Measurements from ENCODE around the gene OTOR.

OTOR gene

DNA sequence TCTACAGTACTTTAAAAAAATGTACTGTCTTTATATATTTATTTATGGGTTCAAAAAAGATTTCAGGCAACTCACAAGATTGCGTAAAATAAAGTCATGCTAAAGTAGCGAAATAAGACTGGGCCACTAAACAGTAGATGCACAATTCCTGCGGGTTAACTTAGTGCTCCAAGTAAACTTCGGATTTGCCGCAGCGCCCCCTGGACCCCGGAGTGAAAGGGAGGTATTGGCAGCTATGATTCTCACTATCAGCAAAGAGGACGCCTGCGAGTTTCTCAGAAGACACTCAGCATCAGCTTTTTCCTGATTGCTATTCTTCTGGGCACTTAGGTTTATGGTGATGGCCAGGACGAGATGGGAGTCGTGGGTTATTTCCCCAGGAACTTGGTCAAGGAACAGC, 1.4 kb downstream of the OTOR start:
- no peak for DNase-seq (ENCODE audit: low spot score)

- DNase-seq (ENCODE audit: low spot score) = no peak
Observed at GRCh38 chr20:16752082-16752481, 3.9 kb downstream of the OTOR start.

DNA sequence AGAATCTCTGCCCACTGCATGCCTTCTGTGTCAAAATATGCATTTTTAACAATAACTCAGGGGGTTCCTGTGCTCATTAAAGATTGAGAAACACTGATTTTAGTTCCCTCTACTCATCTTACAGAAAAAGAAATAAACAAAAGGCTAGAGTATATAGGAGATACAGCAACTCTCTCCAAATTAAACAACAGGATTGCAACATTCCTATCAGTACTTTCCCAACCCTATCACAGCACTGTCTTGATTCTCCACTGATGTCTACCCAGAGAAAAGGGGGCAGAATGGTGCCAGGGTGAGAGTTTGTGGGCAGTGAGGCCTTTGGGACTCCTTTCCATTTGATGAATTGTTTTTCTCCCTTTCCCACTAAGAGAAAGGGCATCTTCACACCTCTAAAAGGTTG, 4.7 kb downstream of the OTOR start:
- DNase-seq (ENCODE audit: low spot score) = no peak

DNA sequence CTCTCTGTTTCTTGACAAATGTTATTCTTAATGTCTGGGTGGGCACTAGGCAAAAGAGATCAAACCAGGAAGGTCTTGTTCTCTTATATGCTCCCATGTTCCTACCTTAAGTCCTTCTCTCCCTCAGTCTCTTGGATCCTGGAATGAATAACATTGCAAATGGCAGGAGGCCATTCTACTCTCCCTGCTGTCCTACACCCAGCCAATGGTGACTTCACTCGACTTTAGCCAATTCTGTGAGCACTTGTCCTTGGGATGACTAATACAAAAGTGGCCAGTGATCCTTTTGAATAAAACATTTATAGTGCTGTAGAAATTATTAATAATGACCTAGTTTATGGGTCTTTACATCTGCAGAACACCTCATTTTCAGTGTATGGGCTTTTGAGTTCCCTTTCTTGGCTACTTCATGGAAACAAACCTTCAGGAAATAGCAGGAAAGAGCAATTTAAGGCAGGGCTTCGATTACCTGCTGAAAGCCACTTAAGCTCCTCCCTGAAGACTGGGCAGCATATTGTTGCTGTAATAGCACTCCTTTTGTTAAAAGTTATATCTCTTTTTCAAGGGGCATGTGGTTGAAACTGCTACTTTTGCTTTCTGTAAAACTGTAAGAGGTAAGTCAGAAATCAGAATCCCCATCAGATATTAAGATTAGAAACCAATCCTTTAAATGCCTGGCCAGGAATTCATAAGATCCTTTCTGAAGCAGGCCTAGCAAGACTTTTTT, 10.5 kb downstream of the OTOR start:
- DNase-seq (ENCODE audit: low spot score) = no peak

GRCh38 chr20:16759181-16759563, 11.0 kb downstream of the OTOR start:
- no peak for DNase-seq (ENCODE audit: low spot score)

GRCh38 chr20:16760431-16761304, 12.5 kb downstream of the OTOR start:
- DNase-seq (ENCODE audit: low spot score) = no peak

GRCh38 chr20:16761305-16761829, 13.2 kb downstream of the OTOR start:
- peak; percentile 53 for DNase-seq (ENCODE audit: low spot score)

- no peak for DNase-seq (ENCODE audit: low spot score)
Observed at GRCh38 chr20:16764560-16764959, 16.4 kb downstream of the OTOR start.

DNA sequence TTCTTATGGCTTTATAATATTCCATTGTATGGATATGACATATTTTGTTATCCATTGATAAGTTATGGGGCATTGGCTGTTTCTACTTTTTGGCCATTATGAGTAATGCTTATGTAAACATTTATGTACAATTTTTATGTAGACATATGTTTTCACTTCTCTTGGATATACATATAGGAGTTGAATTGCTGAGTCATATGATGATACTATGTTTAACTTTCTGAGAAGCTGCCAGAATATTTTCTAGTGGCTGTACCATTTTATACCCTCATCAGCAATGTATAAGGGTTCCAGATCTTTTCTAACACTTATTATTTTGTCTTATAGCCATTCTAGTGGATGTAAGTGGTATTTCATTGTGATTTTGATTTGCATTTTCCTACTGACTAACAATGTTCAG, 23.1 kb downstream of the OTOR start:
- no peak for DNase-seq (ENCODE audit: low spot score)

- no peak for DNase-seq (ENCODE audit: low spot score)
Observed at GRCh38 chr20:16775961-16776360, 27.8 kb downstream of the OTOR start.

DNA sequence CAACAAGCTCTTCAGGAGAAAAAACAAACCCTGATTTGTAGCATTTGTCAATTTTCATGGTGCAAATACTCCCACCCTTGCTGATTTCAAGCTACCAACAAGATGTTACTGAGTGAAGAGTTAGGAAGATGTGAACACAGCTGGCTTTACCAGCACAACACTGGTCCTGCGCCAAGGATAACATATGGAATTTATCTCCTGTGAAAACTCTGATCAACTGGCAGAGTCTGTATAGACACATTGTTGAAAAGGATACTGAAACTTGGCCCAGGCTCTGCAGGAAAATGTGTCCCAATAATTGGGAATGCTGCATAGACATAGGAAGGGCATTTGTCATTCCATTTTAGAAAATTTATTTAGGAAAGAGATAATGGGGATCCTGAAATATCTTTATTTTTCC, 29.0 kb downstream of the OTOR start:
- no peak for DNase-seq (ENCODE audit: low spot score)

DNA sequence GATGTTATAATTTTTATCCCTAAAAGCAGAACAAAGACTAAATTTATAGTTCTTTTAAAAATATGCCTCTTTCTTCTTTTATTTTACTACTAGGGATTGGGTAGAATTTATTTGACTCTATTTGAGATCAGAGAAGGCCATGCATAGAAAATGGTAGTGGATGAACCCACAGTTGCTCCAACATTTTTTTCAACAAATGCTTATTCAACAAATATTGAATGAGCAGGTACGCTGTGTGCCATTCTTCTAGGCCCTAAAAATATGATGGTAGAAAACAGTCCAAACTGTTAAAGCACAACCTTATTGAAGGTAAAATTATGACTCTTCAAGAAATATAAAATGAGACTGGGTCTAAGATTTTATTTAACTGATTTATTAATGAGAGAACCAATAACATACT, 30.0 kb downstream of the OTOR start:
- DNase-seq (ENCODE audit: low spot score) = no peak

DNA sequence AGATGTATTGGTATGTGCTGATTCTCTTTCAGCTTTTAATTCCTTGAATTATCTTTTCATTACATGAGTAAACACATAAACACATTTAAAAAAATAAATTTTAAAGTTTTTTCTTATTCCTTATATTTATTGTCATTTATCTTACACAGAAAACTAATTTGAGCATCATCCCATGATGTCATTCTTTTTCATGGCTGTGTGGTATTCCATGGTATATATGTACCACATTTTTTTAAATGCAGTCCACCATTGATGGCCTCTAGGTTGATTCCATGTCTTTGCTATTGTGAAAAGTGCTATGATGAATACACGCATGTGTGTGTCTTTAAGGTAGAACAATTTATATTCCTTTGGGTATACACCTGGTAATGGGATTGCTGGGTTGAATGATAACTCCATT, 33.3 kb downstream of the OTOR start:
- DNase-seq (ENCODE audit: low spot score) = no peak

DNA sequence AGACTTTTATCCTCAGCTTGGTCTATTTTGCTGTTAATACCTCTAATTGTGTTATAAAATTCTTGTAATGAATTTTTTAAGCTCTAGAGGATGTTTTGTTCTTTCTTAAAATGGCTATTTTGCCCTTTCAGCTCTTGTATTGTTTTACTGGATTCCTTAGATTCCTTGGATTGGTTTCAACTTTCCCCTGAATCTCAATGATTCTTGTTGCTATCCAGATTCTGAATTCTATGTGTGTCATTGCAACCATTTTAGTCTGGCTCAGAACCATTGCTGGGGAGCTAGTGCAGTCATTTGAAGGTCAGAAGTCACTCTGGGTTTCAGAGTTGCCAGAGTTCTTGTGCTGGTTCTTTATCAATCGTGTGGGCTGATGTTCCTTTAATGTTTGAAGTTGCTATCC, 37.1 kb downstream of the OTOR start:
- no peak for DNase-seq (ENCODE audit: low spot score)

Measured in HuH-7.5 (cell line).